Frontal cortex (tissue), 4 donors: ENCODE measurements around the gene CTSE. TPM values are rescaled to one million over a fixed set of nuclear protein-coding genes. Genes with fewer than 3 reads are reported as not detected.
A peak's percentile ranks its signal among the peaks of the same experiment; 100 is the strongest.

Experiments used
- DNase-seq, 2 donors: peaks; one replicate each; pipeline ENCODE4 v3.0.0; 2012; ENCODE audit warnings: low spot score in 2 of 2
- FAIRE-seq: peaks from 2 replicates; lab custom pipeline; 2012; peaks lifted over from hg19 to GRCh38; lab: Jason Lieb, UNC
- total RNA-seq: library from RNA; depleted of rRNA; stranded (reverse); fragments of >200 nt; gene quantifications from one replicate; pipeline ENCODE4 v1.2.3, GENCODE V29; 2014
- donor health status: control.
- donor health status: control.
- donor health status: control.

Gene CTSE
- total RNA-seq, 1 donor from 2014 or later: not detected

- DNase-seq: no peak
- no peak for FAIRE-seq
These were observed 1.9 kb downstream of the CTSE start for GRCh38 chr1:206021626-206022365.

DNA sequence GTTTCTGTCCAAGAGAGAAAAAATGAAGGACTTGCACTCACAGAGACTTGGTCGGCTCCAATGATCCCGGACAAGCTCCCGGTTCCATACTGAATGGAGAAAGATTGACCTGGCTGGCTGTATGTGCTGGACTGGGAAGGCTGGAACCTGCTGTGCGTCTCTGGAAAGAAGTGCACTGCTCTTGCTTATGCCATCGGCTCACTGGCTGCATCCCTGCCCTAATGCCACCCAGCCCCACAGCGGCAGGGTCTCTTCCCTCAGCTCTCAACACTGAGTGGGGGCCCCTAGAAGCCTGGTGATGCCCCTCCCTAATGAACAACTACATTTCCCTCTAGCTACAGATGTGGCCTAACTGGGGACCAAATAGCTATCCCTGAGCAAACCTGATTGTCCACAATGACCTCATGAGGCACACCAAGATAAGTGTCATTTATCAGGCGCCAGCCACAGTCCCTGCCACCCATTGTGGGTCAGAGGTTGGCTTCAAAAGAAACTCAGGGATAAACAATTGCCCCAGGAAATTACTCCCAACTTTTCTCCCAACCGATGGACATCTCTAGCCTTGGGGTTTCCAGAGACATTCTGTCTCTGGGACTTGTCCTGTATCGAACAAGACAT is 2.6 kb downstream of the CTSE start:
- FAIRE-seq: no peak
- no peak for DNase-seq

- no peak for DNase-seq
- FAIRE-seq: no peak
These were observed 3.2 kb downstream of the CTSE start for GRCh38 chr1:206020393-206021007.

DNA sequence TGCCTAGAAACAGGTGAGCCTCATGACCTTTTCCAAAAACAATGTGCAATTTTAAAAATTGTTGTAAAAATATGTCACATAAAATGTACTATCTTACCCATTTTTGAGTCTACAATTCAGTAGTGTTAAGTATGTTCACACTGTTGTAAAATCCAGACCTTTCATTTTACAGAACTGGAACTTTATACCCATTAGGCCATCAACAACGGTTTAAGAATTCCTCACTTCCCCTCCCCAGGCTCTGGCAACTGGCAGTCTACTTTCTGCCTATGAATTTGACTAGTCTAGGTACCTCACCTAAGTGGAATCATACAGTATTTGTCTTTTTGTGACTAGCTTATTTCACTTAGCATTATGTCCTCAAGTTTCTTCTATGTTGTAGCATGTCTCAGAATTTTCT is 8.6 kb downstream of the CTSE start:
- no peak for FAIRE-seq
- no peak for DNase-seq

DNA sequence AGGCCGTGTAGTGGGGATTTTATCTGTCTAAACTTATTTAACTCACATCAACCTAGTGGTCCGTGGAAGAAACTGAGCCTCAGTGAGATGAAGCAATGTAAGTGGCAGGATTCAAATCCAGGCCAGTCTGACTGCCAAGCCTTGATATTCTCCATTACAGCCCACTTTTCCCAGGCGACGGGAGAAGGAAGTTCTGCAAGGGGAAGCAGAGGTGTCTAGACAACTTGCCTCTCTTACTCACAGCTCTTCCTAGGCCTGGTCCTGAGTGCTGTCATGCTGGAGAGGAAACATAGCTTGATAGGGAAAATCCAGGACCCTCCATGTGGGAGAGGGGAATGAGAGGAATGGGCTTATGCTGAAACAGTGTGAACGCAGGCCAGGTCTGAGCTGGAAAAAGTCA is 9.1 kb downstream of the CTSE start:
- FAIRE-seq (no peak), DNase-seq (no peak)

- FAIRE-seq: no peak
These were observed 10.5 kb downstream of the CTSE start for GRCh38 chr1:206013026-206013795.

GRCh38 chr1:206012086-206012859 is 11.4 kb downstream of the CTSE start:
- FAIRE-seq: no peak

More at GRCh38 chr1:206013026-206013795, 10.5 kb downstream of the CTSE start:
- DNase-seq: no peak

DNA sequence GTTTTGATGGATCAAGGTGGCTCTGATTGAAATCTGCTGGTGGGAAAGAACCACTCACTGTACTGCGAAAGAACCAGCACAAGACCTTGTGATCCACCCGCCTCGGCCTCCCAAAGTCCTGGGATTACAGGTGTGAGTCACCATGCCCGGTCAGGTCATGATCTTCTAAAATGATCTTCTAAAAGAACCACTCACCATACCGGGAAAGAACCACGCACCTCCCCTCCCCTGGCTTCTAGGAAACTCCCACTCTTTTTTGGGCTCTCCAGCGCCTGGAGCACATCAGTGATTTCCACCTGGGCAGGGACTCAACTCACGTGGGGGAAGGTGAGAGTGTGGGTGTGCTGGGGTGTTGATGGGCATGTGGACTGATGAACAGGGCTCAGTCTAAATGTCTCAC is 12.6 kb downstream of the CTSE start:
- DNase-seq (no peak), FAIRE-seq (no peak)

More at GRCh38 chr1:206012086-206012859, 11.4 kb downstream of the CTSE start:
- no peak for DNase-seq

DNA sequence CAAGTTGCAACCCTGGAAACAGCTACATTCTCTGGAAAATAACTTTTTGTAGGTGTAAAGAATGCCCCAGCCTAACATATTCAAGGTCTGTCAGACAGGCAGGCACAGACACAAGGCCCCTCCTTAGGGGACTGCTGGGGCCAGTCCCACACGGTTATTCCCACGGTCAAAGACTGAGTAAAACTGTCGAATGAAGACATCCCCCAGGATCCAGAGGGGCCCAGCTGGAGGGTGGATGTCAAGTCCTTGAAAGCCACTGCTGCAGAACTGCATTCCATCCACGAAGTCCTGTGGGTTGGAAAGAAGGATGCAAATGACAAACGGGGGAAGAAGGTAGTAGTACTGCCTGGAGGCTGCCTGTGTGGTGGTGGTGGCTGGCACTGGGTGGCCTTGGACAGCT is 13.6 kb downstream of the CTSE start:
- no peak for DNase-seq
- FAIRE-seq: no peak

- FAIRE-seq: no peak
- DNase-seq: no peak
These were observed 16.7 kb downstream of the CTSE start for GRCh38 chr1:206006946-206007345.

GRCh38 chr1:206005778-206006180 is 17.9 kb downstream of the CTSE start:
- no peak for FAIRE-seq
- no peak for DNase-seq

GRCh38 chr1:206005234-206005633 is 18.5 kb downstream of the CTSE start:
- FAIRE-seq (no peak), DNase-seq (no peak)

DNA sequence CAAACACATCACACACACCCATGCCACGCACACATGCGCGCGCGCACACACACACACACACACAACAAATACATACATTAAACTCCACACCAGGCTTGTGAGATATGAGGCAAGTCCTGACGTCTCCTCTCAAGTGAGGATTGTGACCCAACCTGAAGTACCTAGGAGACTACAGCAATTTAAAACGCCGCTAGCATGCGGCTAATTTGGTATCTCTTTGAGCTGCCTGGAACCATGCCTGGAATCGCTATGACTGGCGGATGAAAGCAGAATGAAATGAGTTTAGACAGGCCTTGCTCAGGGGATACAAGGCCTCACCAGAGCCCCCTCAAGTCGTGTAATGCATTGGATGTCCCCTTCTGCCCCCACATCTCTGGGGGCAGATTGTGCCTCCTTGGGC is 18.9 kb downstream of the CTSE start:
- DNase-seq (no peak), FAIRE-seq (no peak)

GRCh38 chr1:206003854-206004800 is 19.6 kb downstream of the CTSE start:
- FAIRE-seq (no peak), DNase-seq (no peak)

DNA sequence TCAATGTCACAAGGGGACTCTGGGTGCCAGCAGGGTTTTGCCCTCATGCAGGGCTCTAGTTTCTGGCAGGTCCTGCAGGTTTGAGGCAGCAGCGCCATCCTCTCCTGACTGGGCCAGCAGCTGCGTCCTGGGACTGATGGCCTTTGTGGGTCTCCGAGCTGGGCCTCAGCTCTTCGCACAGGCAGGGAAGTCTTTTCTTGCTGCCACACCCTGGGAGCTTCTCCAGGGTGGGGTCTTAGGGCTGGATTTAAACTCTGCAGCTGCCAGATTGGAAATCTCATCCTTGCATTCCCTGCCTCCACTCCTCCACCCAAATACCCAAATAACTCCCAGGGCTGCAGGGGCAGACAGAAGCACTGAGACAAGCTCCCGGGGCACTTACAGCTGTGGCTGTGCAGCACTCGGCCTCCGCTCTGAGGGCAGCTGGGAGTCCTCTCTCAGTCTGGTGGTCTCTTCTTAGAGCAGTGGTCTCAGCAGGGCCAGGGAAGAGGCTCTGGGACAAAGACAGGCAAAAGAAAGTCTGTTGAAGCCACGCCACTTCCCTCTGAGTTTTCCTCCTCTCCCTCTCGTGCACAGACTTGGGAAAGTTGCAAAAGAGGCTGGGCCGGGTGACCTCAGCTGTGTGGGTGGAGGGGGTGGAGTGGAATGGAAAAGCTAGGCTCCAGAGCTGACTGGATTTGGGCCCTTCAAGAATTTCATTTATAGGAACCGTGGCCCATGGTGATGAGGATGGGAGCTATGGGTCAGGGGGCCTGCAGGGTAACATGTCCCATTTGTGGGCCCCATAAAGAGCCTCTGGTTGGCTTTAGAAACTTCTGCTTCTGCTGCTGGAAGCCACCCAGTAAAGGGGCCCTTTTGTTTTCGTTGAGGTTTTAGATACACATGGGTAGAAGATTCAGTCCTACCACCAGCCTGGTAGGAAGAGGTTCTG is 20.6 kb downstream of the CTSE start, which contains the start of gene RAB7B:
RAB7B (minus strand) TSS at position 525 of the 931 bp plus-strand sequence. CDS start 9,260 bp downstream, outside the sequence.
- FAIRE-seq: no peak
- DNase-seq: peak in 1 of 2 donors; percentile 34

- FAIRE-seq: no peak
- DNase-seq: no peak
These were observed 21.5 kb downstream of the CTSE start for GRCh38 chr1:206002160-206002559.

GRCh38 chr1:206001476-206001888 is 22.2 kb downstream of the CTSE start:
- FAIRE-seq: no peak
- peak in 1 of 2 donors; percentile 63 for DNase-seq
